ENCODE measurements around the gene CATSPER4.

- TF ChIP-seq EHMT2 (IDR thresholded peaks at IDR 0.05; ENCODE audit: borderline replicate concordance, low read depth, low read length) (no peak), ATAD3A (CRISPR knock-in tag; IDR thresholded peaks at IDR 0.05) (no peak), POLR2AphosphoS5 (IDR thresholded peaks at IDR 0.05; ENCODE audit: low read depth, low read length) (no peak), NBN (conservative IDR thresholded peaks at IDR 0.05) (no peak), DPF2 (CRISPR knock-in tag; IDR thresholded peaks at IDR 0.05; ENCODE audit: borderline replicate concordance, low read depth) (no peak), ZNF432 (CRISPR knock-in tag; IDR thresholded peaks at IDR 0.05; ENCODE audit: borderline replicate concordance) (no peak), MATR3 (CRISPR knock-in tag; IDR thresholded peaks at IDR 0.05) (no peak), ZNF670 (CRISPR knock-in tag; IDR thresholded peaks at IDR 0.05; ENCODE audit: borderline replicate concordance) (no peak), EZH2 (conservative IDR thresholded peaks at IDR 0.05; ENCODE audit: low read depth, low read length) (no peak), CTCF (CRISPR knock-in tag; IDR thresholded peaks at IDR 0.05) (no peak), ZFP36 (IDR thresholded peaks at IDR 0.05; ENCODE audit: borderline replicate concordance, low read depth, low read length, partially characterized antibody) (no peak)
Observed at GRCh38 chr1:26158908-26159742, 31.3 kb upstream of the CATSPER4 start, which contains the start of gene FAM110D.
